ENCODE results near the gene MPO.

MPO gene

DNA sequence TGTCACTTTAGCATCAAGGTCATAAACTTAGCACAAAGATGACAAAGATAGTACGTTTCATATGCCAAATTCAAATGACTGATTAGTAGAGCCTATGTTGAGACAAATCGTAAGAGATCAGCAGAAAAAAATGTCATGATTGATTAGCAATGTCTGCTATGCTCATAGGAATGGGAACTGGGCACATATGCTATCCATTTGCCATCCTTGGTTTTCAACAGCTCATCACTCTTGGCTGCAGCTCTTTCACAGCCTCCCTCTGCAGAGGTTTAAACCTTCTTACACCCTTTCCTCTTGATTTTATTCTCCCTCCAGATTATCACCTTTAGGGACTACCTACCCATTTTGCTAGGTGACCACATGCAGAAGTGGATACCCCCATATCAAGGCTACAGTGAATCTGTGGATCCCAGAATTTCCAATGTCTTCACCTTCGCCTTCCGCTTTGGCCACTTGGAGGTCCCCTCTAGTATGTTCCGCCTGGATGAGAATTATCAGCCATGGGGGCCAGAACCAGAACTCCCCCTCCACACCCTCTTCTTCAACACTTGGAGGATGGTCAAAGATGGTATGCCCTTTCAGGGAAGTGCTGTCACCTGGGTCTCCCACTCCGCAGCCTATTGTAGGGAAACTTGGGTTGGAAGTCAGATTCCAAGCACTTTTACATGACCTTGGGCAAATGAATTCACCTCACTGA is 16.2 kb downstream of the MPO start:
- Histone ChIP-seq H3K9ac (ENCODE audit: low read length) (no peak overlapping the region), H3K4me3 (ENCODE audit: low read depth in 1 of 2, low read length in 2 of 2) (no peak overlapping the region), H3K27me3 (ENCODE audit: control insufficient read depth in 1 of 2, insufficient read depth in 2 of 2, low read length in 2 of 2) (peaks cover 4 to 7% of the 10 kb centered on the region in 2 donors)

DNA sequence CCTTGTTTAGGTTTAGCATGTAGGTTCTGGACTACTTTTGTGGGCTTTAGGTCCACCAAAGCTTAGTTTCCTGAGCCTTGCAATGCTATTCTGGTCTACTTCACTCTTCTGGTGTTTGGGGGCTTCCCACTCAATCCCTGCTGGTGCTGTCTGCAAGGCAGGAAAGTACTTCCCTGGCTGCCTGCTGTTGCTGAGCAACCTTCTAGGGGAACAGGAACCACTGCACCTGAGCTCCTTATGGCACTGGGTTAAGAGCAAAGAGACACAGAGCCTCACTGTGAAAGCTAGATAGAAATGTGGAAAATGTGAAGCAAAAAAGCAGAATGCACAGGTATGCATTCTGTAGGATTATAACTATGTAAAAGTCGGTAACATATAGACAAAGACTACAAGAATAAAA is 17.0 kb downstream of the MPO start:
- Histone ChIP-seq H3K36me3 (ENCODE audit: insufficient read depth, low read length) (no peaks in the 10 kb centered on the region), H3K27ac (ENCODE audit: low read depth, low read length) (no peak overlapping the region), H3K27me3 (ENCODE audit: control insufficient read depth in 1 of 2, insufficient read depth in 2 of 2, low read length in 2 of 2) (peaks cover 4 to 7% of the 10 kb centered on the region in 2 donors), H3K9me3 (ENCODE audit: low read length) (no peaks in the 10 kb centered on the region), H3K9ac (ENCODE audit: low read length) (no peak overlapping the region), H3K4me3 (ENCODE audit: low read depth in 1 of 2, low read length in 2 of 2) (no peak overlapping the region), H3K4me1 (ENCODE audit: insufficient read depth, low read length) (no peaks in the 10 kb centered on the region)

More for the DNA sequence above, 16.2 kb downstream of the MPO start:
- Histone ChIP-seq H3K36me3 (ENCODE audit: insufficient read depth, low read length) (no peaks in the 10 kb centered on the region), H3K27ac (ENCODE audit: low read depth, low read length) (no peak overlapping the region), H3K4me1 (ENCODE audit: insufficient read depth, low read length) (no peaks in the 10 kb centered on the region), H3K9me3 (ENCODE audit: low read length) (no peaks in the 10 kb centered on the region)

DNA sequence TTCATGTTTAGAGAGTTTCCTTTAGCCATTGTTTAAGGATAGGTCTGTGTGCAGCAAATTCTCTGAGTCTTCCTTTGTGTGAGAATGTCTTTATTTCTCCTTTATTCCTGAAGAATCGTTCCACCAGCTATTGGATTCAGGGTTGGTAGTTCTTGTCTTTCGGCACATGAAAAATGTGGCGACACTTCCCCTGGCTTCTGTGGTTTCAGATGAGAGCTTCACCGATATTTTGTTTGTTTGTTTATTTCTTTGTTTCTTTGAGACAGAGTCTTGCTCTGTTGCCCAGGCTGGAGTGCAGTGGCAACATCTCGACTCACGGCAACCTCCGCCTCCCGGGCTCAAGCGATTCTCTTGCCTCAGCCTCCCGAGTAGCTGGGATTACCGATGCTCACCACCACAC is 18.6 kb downstream of the MPO start:
- Histone ChIP-seq H3K4me3 (ENCODE audit: low read depth in 1 of 2, low read length in 2 of 2) (no peak overlapping the region), H3K4me1 (ENCODE audit: insufficient read depth, low read length) (no peaks in the 10 kb centered on the region), H3K27ac (ENCODE audit: low read depth, low read length) (no peak overlapping the region), H3K9me3 (ENCODE audit: low read length) (no peaks in the 10 kb centered on the region), H3K27me3 (ENCODE audit: control insufficient read depth in 1 of 2, insufficient read depth in 2 of 2, low read length in 2 of 2) (peaks cover 4 to 7% of the 10 kb centered on the region in 2 donors), H3K36me3 (ENCODE audit: insufficient read depth, low read length) (no peaks in the 10 kb centered on the region), H3K9ac (ENCODE audit: low read length) (no peak overlapping the region)

DNA sequence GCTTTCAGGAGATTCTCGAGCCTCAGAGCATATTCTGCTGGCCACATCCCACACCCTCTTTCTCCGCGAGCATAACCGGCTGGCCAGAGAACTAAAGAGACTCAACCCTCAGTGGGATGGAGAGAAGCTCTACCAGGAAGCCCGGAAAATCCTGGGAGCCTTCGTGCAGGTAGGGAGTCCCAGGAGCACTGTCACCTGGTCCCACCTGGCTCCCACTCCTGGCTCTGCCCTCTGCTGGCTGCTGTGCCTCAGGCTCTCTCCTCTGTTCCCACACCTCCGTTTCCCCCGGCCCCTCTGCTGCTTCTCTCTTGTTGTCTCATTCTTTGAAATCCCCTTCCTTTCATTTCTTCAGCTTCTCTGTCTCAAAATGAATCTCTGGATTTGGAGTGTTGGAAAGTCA is 25.9 kb downstream of the MPO start:
- Histone ChIP-seq H3K9ac (ENCODE audit: low read length) (no peak overlapping the region), H3K4me1 (ENCODE audit: insufficient read depth, low read length) (no peaks in the 10 kb centered on the region), H3K27ac (ENCODE audit: low read depth, low read length) (no peak overlapping the region), H3K9me3 (ENCODE audit: low read length) (no peaks in the 10 kb centered on the region), H3K27me3 (ENCODE audit: control insufficient read depth in 1 of 2, insufficient read depth in 2 of 2, low read length in 2 of 2) (peaks cover 0 to 22% of the 10 kb centered on the region in 2 donors), H3K36me3 (ENCODE audit: insufficient read depth, low read length) (no peaks in the 10 kb centered on the region), H3K4me3 (ENCODE audit: low read depth in 1 of 2, low read length in 2 of 2) (no peak overlapping the region)

DNA sequence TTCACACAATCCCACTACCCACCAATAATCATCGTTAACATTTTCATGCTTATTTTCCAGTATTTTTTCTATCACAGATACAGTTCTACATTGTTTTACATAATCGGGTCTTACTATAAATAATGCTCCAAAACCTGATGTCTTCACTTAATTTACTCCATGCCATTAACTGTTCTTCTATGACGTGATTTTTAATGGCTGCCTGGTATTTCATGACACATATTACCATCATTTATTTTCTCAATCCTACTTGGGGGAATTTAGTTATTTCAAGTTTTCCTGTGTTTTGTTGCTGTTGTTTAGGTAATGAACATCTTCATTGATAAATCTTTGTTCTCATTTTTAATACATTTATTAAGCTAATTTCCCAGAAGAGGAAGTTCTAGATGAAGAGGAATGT is 27.7 kb downstream of the MPO start:
- no peaks in the 10 kb centered on the region for H3K4me1 ChIP-seq (ENCODE audit: insufficient read depth, low read length)
- no peak overlapping the region for H3K9ac ChIP-seq (ENCODE audit: low read length)
- H3K36me3 ChIP-seq (ENCODE audit: insufficient read depth, low read length), result no peaks in the 10 kb centered on the region
- H3K9me3 ChIP-seq (ENCODE audit: low read length), result no peaks in the 10 kb centered on the region
- no peak overlapping the region for H3K27ac ChIP-seq (ENCODE audit: low read depth, low read length)
- H3K4me3 ChIP-seq (ENCODE audit: low read depth in 1 of 2, low read length in 2 of 2), result no peak overlapping the region
- peaks cover 0 to 32% of the 10 kb centered on the region in 2 donors for H3K27me3 ChIP-seq (ENCODE audit: control insufficient read depth in 1 of 2, insufficient read depth in 2 of 2, low read length in 2 of 2)

DNA sequence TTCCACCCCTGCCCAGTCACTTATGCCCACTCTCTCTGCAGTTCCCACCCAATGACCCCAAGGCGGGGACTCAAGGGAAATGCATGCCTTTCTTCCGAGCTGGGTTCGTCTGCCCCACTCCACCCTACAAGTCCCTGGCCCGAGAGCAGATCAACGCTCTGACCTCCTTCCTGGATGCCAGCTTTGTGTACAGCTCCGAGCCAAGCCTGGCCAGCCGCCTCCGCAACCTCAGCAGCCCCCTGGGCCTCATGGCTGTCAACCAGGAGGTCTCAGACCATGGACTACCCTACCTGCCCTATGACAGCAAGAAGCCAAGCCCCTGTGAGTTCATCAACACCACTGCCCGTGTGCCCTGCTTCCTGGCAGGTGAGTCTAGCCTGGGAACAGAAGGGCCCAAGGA is 28.6 kb downstream of the MPO start:
- no peak overlapping the region for H3K9ac ChIP-seq (ENCODE audit: low read length)
- H3K4me3 ChIP-seq (ENCODE audit: low read depth in 1 of 2, low read length in 2 of 2), result no peak overlapping the region
- H3K4me1 ChIP-seq (ENCODE audit: insufficient read depth, low read length), result no peaks in the 10 kb centered on the region
- H3K27me3 ChIP-seq (ENCODE audit: control insufficient read depth in 1 of 2, insufficient read depth in 2 of 2, low read length in 2 of 2), result peaks cover 0 to 32% of the 10 kb centered on the region in 2 donors
- no peaks in the 10 kb centered on the region for H3K36me3 ChIP-seq (ENCODE audit: insufficient read depth, low read length)
- no peak overlapping the region for H3K27ac ChIP-seq (ENCODE audit: low read depth, low read length)
- no peaks in the 10 kb centered on the region for H3K9me3 ChIP-seq (ENCODE audit: low read length)

DNA sequence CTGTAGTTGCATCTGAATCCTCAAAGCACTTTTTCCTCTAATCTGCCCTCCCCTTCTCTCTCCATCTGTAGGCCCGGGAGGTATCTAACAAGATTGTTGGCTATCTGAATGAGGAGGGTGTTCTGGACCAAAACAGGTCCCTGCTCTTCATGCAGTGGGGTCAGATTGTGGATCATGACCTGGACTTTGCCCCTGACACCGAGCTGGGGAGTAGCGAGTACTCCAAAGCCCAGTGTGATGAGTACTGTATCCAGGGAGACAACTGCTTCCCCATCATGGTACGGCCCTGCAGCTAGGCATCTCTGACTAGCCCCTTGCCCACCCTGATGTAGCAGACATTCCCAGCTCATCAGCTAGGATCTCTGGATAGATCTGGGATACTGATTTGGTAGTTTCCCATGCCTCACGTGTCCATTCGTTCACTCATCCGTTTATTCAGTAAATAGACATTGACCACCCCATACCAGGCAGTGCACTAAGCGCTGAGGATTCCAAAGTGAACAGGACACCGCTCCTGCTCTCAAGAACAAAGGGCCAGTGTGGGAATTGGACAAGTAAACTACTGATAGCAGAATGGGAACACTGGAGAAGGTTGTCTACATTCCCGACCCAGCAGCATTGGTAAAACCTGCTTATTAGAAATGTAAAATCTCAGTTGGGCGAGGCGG is 30.3 kb downstream of the MPO start:
- no peak overlapping the region for H3K4me3 ChIP-seq (ENCODE audit: low read depth in 1 of 2, low read length in 2 of 2)
- H3K9ac ChIP-seq (ENCODE audit: low read length), result no peak overlapping the region
- H3K27ac ChIP-seq (ENCODE audit: low read depth, low read length), result no peak overlapping the region
- H3K36me3 ChIP-seq (ENCODE audit: insufficient read depth, low read length), result no peaks in the 10 kb centered on the region
- H3K4me1 ChIP-seq (ENCODE audit: insufficient read depth, low read length), result no peaks in the 10 kb centered on the region
- no peaks in the 10 kb centered on the region for H3K9me3 ChIP-seq (ENCODE audit: low read length)
- H3K27me3 ChIP-seq (ENCODE audit: control insufficient read depth in 1 of 2, insufficient read depth in 2 of 2, low read length in 2 of 2), result peaks cover 0 to 31% of the 10 kb centered on the region in 2 donors

DNA sequence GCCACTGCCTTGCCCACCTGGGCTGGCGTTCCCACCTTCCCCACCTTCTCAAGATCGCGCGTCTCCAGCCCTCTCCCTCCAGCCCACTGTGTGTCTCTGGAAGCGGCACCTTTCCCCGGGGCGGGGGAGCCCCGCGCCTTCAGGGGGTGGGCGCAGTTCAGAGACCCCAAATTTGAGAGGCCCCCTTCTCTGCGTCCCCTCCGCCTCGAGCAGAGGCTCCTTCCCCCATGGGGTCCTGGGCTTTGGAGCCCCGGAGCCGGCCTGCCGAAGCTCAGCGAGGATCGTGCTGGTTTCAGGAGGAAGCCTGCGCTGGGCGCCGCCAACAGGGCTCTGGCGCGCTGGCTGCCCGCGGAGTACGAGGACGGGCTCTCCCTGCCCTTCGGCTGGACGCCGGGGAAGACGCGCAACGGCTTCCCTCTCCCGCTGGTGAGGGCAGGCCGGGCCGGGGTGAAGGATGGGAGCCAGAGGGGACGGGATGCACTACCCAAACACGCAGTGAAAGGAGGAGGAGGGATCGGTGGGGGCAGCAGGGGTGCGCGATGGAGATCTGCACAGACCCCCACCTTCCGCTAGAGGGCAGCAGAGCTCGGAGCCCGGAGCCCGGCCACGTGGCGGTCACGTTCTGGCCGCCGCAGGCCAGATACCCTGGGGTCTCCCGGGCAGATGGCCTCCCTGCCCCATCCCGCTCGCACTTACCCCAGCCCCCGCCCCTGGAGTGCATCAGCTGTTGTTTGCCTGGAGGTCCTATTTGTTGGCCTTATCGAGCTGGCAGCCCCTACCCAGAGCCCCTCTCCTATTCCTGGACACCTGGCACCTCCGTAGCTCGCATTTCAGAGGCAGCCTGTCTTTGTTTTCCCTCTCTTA is 31.2 kb downstream of the MPO start:
- Histone ChIP-seq H3K27ac (ENCODE audit: low read depth, low read length) (no peak overlapping the region), H3K36me3 (ENCODE audit: insufficient read depth, low read length) (no peaks in the 10 kb centered on the region), H3K4me3 (ENCODE audit: low read depth in 1 of 2, low read length in 2 of 2) (peak overlapping the region; percentile 29 to 58), H3K27me3 (ENCODE audit: control insufficient read depth in 1 of 2, insufficient read depth in 2 of 2, low read length in 2 of 2) (peaks cover 0 to 22% of the 10 kb centered on the region in 2 donors), H3K9me3 (ENCODE audit: low read length) (no peaks in the 10 kb centered on the region), H3K4me1 (ENCODE audit: insufficient read depth, low read length) (no peaks in the 10 kb centered on the region), H3K9ac (ENCODE audit: low read length) (no peak overlapping the region)

DNA sequence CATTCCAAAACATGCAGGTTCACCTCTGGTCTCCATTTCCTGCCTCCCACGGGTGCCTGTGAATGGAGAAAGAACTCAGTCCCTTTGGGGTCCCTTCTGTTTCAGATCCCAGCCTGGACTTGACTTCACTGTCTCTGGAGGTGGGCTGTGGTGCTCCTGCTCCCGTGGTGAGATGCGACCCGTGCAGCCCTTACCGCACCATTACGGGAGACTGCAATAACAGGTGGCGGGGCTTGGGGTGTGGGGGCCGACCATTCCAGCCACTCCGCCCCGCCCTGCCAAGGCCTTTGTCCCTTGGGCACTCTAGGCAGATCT is 31.8 kb downstream of the MPO start:
- Histone ChIP-seq H3K9me3 (ENCODE audit: low read length) (no peaks in the 10 kb centered on the region), H3K9ac (ENCODE audit: low read length) (no peak overlapping the region), H3K4me3 (ENCODE audit: low read depth in 1 of 2, low read length in 2 of 2) (peak overlapping the region in 1 of 2 donors; percentile 58), H3K27ac (ENCODE audit: low read depth, low read length) (no peak overlapping the region), H3K36me3 (ENCODE audit: insufficient read depth, low read length) (no peaks in the 10 kb centered on the region), H3K27me3 (ENCODE audit: control insufficient read depth in 1 of 2, insufficient read depth in 2 of 2, low read length in 2 of 2) (peaks cover 0 to 22% of the 10 kb centered on the region in 2 donors), H3K4me1 (ENCODE audit: insufficient read depth, low read length) (no peaks in the 10 kb centered on the region)

DNA sequence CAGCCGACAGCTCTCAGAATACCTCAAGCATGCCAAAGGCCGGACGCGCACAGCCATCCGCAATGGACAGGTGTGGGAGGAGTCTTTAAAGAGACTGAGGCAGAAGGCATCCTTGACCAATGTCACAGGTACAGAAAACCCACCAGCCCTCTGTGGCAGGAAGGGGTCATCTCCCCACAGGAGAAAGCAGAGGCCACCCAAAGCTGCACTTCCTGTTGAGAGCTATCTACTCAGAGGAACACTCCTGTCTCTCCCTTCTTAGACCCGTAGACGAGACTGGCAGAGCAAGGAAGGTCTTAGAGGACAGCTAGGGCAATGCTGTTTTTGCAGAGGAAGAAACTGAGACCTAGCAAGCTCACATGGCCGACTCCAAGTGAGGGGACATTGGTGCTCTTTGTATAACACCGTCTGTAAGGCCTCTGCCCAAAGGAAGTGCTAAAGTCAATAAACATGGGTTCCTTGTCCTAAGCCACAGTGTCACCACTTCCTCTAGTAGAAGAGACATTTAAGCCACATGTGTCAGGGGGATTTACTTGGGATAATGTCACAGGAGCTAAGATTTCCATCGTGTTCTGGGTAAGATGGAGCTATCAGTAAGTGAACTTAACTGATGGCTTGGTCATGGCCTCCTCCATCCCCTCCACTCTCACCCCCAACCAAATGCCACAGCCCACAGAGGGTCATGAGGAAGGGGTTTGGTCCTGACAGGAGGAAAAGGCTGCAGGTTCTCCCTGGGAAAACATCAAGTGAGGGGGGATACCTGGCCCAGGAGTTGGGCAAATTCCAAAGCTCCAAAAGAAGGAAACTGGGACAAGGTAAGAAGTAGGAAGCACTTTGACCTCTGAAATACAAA is 33.0 kb downstream of the MPO start:
- Histone ChIP-seq H3K27ac (ENCODE audit: low read depth, low read length) (no peak overlapping the region), H3K4me1 (ENCODE audit: insufficient read depth, low read length) (no peaks in the 10 kb centered on the region), H3K27me3 (ENCODE audit: control insufficient read depth in 1 of 2, insufficient read depth in 2 of 2, low read length in 2 of 2) (peaks cover 2 to 22% of the 10 kb centered on the region in 2 donors), H3K9me3 (ENCODE audit: low read length) (no peaks in the 10 kb centered on the region), H3K4me3 (ENCODE audit: low read depth in 1 of 2, low read length in 2 of 2) (no peak overlapping the region), H3K9ac (ENCODE audit: low read length) (no peak overlapping the region), H3K36me3 (ENCODE audit: insufficient read depth, low read length) (no peaks in the 10 kb centered on the region)

DNA sequence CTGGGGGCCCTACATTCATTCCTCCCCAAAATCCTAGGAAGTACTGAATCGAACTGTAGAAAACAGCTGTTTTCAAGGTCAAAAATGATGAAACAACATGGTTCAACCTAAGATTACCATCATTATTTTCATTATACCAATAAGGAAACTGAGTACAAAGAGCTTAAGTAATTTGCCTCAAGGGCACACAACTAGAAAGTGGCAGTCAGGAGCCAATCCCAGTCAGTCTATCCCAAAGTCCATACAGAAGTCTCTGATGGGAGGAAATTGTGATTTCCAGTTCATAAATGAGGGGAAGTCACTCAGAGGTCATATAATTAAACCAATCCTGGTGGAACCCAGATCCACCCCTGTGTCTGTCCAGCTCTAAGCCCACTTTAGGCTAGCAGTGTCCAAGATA is 34.0 kb downstream of the MPO start:
- Histone ChIP-seq H3K4me1 (ENCODE audit: insufficient read depth, low read length) (no peaks in the 10 kb centered on the region), H3K27ac (ENCODE audit: low read depth, low read length) (no peak overlapping the region), H3K9me3 (ENCODE audit: low read length) (no peaks in the 10 kb centered on the region), H3K4me3 (ENCODE audit: low read depth in 1 of 2, low read length in 2 of 2) (no peak overlapping the region), H3K9ac (ENCODE audit: low read length) (no peak overlapping the region), H3K36me3 (ENCODE audit: insufficient read depth, low read length) (no peaks in the 10 kb centered on the region), H3K27me3 (ENCODE audit: control insufficient read depth in 1 of 2, insufficient read depth in 2 of 2, low read length in 2 of 2) (peaks cover 5 to 19% of the 10 kb centered on the region in 2 donors)
